HEK293 (cell line): ENCODE data around the gene MN1.

ENCODE experiments used
- CTCF ChIP-seq: fragments of 450-650 bp; formaldehyde crosslinking; IDR thresholded peaks from 2 replicates; pipeline ENCODE4 v1.5.1; 2016; ENCODE audit warnings: missing biosample characterization, missing genetic modification characterization
- KLF16 ChIP-seq: fragments of 450-650 bp; formaldehyde crosslinking; IDR thresholded peaks from 2 replicates; pipeline ENCODE4 v1.5.1; 2017; ENCODE audit warnings: missing biosample characterization, missing genetic modification characterization
- MYNN ChIP-seq: fragments of 450-650 bp; formaldehyde crosslinking; IDR thresholded peaks from 2 replicates; pipeline ENCODE4 v1.5.1; 2016; ENCODE audit warnings: missing biosample characterization, missing genetic modification characterization, borderline replicate concordance
- PATZ1 ChIP-seq: fragments of 450-650 bp; formaldehyde crosslinking; IDR thresholded peaks from 2 replicates; pipeline ENCODE4 v1.5.1; 2016; ENCODE audit warnings: missing biosample characterization, missing genetic modification characterization
- REST ChIP-seq: fragments of 450-650 bp; formaldehyde crosslinking; IDR thresholded peaks from 2 replicates; pipeline ENCODE4 v1.5.1; 2016; ENCODE audit warnings: missing biosample characterization, missing genetic modification characterization
- SALL2 ChIP-seq: fragments of 450-650 bp; formaldehyde crosslinking; IDR thresholded peaks from 2 replicates; pipeline ENCODE4 v1.5.0; 2017; ENCODE audit warnings: missing biosample characterization, mild to moderate bottlenecking, missing genetic modification characterization, borderline replicate concordance
- ZBTB8A ChIP-seq: fragments of 450-650 bp; formaldehyde crosslinking; IDR thresholded peaks from 2 replicates; pipeline ENCODE4 v1.5.1; 2016; ENCODE audit warnings: missing biosample characterization, missing genetic modification characterization
- ZNF114 ChIP-seq: fragments of 450-650 bp; formaldehyde crosslinking; IDR thresholded peaks from 2 replicates; pipeline ENCODE4 v1.5.0; 2017; ENCODE audit warnings: missing biosample characterization, missing genetic modification characterization
- ZNF121 ChIP-seq: fragments of 450-650 bp; formaldehyde crosslinking; IDR thresholded peaks from 2 replicates; pipeline ENCODE4 v1.5.1; 2016; ENCODE audit warnings: missing biosample characterization, missing genetic modification characterization
- ZNF324 ChIP-seq: fragments of 450-650 bp; formaldehyde crosslinking; IDR thresholded peaks from 2 replicates; pipeline ENCODE4 v1.5.1; 2016; ENCODE audit warnings: missing biosample characterization, missing genetic modification characterization
- ZNF621 ChIP-seq: fragments of 450-650 bp; formaldehyde crosslinking; IDR thresholded peaks from 2 replicates; pipeline ENCODE4 v1.5.1; 2017; ENCODE audit warnings: missing biosample characterization, missing genetic modification characterization
- ZNF624 ChIP-seq: fragments of 450-650 bp; formaldehyde crosslinking; IDR thresholded peaks from 2 replicates; pipeline ENCODE4 v1.5.1; 2017; ENCODE audit warnings: missing biosample characterization, missing genetic modification characterization
- ZNF664 ChIP-seq: fragments of 450-650 bp; formaldehyde crosslinking; IDR thresholded peaks from 2 replicates; pipeline ENCODE4 v1.5.1; 2016; ENCODE audit warnings: missing biosample characterization, missing genetic modification characterization
- ZSCAN23 ChIP-seq: fragments of 450-650 bp; formaldehyde crosslinking; IDR thresholded peaks from 2 replicates; pipeline ENCODE4 v1.5.1; 2016; ENCODE audit warnings: missing biosample characterization, missing genetic modification characterization

- TF ChIP-seq KLF16 (tag by site-specific recombination), result no peak
- no peak for TF ChIP-seq ZNF621 (tag by site-specific recombination)
- TF ChIP-seq ZNF121 (tag by site-specific recombination), result no peak
- no peak for TF ChIP-seq ZNF324 (tag by site-specific recombination)
- TF ChIP-seq SALL2 (tag by site-specific recombination), result no peak
- TF ChIP-seq ZNF624 (tag by site-specific recombination), result no peak
- TF ChIP-seq MYNN, result no peak
- TF ChIP-seq CTCF (tag by site-specific recombination), result no peak
- TF ChIP-seq ZNF664 (tag by site-specific recombination), result no peak
- no peak for TF ChIP-seq ZSCAN23 (tag by site-specific recombination)
- no peak for TF ChIP-seq REST (tag by site-specific recombination)
- no peak for TF ChIP-seq ZBTB8A (tag by site-specific recombination)
- no peak for TF ChIP-seq ZNF114
- TF ChIP-seq PATZ1 (tag by site-specific recombination), result no peak
These were observed 95.1 kb downstream of the MN1 start for GRCh38 chr22:27706489-27706888.
